SK-N-SH (cell line): Measurements from ENCODE around the gene MRPL18. TPM values are rescaled to one million over a fixed set of nuclear protein-coding genes. Genes with fewer than 3 reads are reported as not detected.

Experiments used
- CTCF ChIA-PET: fragments of 300-600, 350-600 bp; formaldehyde crosslinking; extraction: SDS; loops from one replicate; lab custom pipeline; 2021; lab: Yijun Ruan, JAX
- POLR2A ChIA-PET: fragments of 350-600 bp; sonication (Branson Sonifier 250); formaldehyde crosslinking; extraction: SDS; loops from one replicate; lab custom pipeline; 2020; ENCODE audit warnings: antibody characterized with exemption, inconsistent platforms; lab: Yijun Ruan, JAX
- DNase-seq: peaks from one replicate; pipeline ENCODE4 v3.0.0; 2012
- H2AFZ ChIP-seq: fragments of 200-600 bp; sonication (generic); 2 replicates; pipeline ENCODE4 v1.8.1; 2016; ENCODE audit warnings: antibody characterized with exemption, mild to moderate bottlenecking, low read depth
- H3F3A ChIP-seq: fragments of 200-600 bp; sonication (generic); replicated peaks from 2 replicates; pipeline ENCODE3; 2016; ENCODE audit warnings: antibody characterized with exemption, mild to moderate bottlenecking; ENCODE audit not compliant: insufficient read depth
- H3K27ac ChIP-seq, 2 experiments: fragments of 200-500 bp in 1 of 2; fragments of 200-600 bp in 1 of 2; sonication (Bioruptor generic) in 1 of 2; sonication (generic), shearing (Covaris generic) in 1 of 2; 2 replicates each; pipeline versions ENCODE4 v1.5.1 to v1.6.1; 2014 to 2016; ENCODE audit warnings: low read depth in 2 of 2, inconsistent platforms in 1 of 2, low read length in 1 of 2, mild to moderate bottlenecking in 1 of 2, mixed read lengths in 1 of 2
- H3K27me3 ChIP-seq: fragments of 200-600 bp; sonication (generic), shearing (Covaris generic); 2 replicates; pipeline ENCODE4 v1.6.1; 2016; ENCODE audit warnings: mixed run types; ENCODE audit not compliant: insufficient read depth
- H3K36me3 ChIP-seq, 2 experiments: fragments of 200-500 bp in 1 of 2; fragments of 200-600 bp in 1 of 2; sonication (Bioruptor generic) in 1 of 2; sonication (generic) in 1 of 2; replicated peaks in 1 of 2; 2 replicates each; pipeline versions ENCODE3 to v1.5.1; 2014 to 2016; ENCODE audit warnings: low read length in 1 of 2, mild to moderate bottlenecking in 1 of 2; ENCODE audit not compliant: insufficient read depth in 2 of 2, control insufficient read depth in 1 of 2
- H3K4me1 ChIP-seq, 2 experiments: fragments of 200-500 bp in 1 of 2; fragments of 200-600 bp in 1 of 2; sonication (Bioruptor generic) in 1 of 2; sonication (generic), shearing (Covaris generic) in 1 of 2; 2 replicates each; pipeline versions ENCODE4 v1.5.1 to v1.6.1; 2014 to 2016; ENCODE audit warnings: low read depth in 1 of 2, low read length in 1 of 2, mixed run types in 1 of 2; ENCODE audit not compliant: insufficient read depth in 2 of 2, control insufficient read depth in 1 of 2
- H3K4me2 ChIP-seq: fragments of 200-600 bp; sonication (generic), shearing (Covaris generic); 2 replicates; pipeline ENCODE4 v1.6.1; 2017; ENCODE audit warnings: mixed run types
- H3K4me3 ChIP-seq, 2 experiments: fragments of 200-500 bp in 1 of 2; fragments of 200-600 bp in 1 of 2; sonication (Bioruptor generic) in 1 of 2; sonication (generic), shearing (Covaris generic) in 1 of 2; 2 replicates each; pipeline versions ENCODE4 v1.5.1 to v1.8.1; 2014 to 2016; ENCODE audit warnings: low read depth in 2 of 2, inconsistent platforms in 1 of 2, low read length in 1 of 2, mild to moderate bottlenecking in 1 of 2, mixed read lengths in 1 of 2, moderate library complexity in 1 of 2
- H3K79me2 ChIP-seq: fragments of 200-600 bp; sonication (generic); 2 replicates; pipeline ENCODE4 v1.8.1; 2017; ENCODE audit warnings: mild to moderate bottlenecking; ENCODE audit not compliant: insufficient read depth
- H3K9ac ChIP-seq: fragments of 200-600 bp; sonication (generic); 2 replicates; pipeline ENCODE4 v1.6.1; 2017; ENCODE audit warnings: mixed run types
- H3K9me2 ChIP-seq: fragments of 200-600 bp; sonication (generic); 2 replicates; pipeline ENCODE4 v1.6.1; 2017; ENCODE audit warnings: mixed run types
- H3K9me3 ChIP-seq: fragments of 200-600 bp; sonication (generic); 2 replicates; pipeline ENCODE4 v1.6.1; 2017; ENCODE audit warnings: mixed run types, mild to moderate bottlenecking, moderate library complexity
- H4K20me1 ChIP-seq: fragments of 200-600 bp; sonication (generic); 2 replicates; pipeline ENCODE4 v1.6.1; 2017; ENCODE audit warnings: mild to moderate bottlenecking, mixed run types; ENCODE audit not compliant: insufficient read depth
- CHD2 ChIP-seq: fragments of 150-350 bp; IDR thresholded peaks from 2 replicates; pipeline ENCODE4 v1.6.1; 2018; ENCODE audit warnings: low read length; ENCODE audit not compliant: partially characterized antibody
- GABPA ChIP-seq: IDR thresholded peaks from 2 replicates; pipeline ENCODE4 v1.4.0; 2012; ENCODE audit warnings: low read depth, mild to moderate bottlenecking
- GATA2 ChIP-seq: sonication (generic); formaldehyde crosslinking; IDR thresholded peaks from 2 replicates; pipeline ENCODE4 v1.5.0; 2020; ENCODE audit warnings: mild to moderate bottlenecking, missing genetic modification reagents
- MEF2A ChIP-seq: IDR thresholded peaks from 2 replicates; pipeline ENCODE4 v1.4.0; 2012; ENCODE audit warnings: low read depth, borderline replicate concordance
- NRF1 ChIP-seq: IDR thresholded peaks from 2 replicates; pipeline ENCODE4 v1.6.1; 2012; ENCODE audit warnings: low read depth, mild to moderate bottlenecking, low read length
- RAD21 ChIP-seq: IDR thresholded peaks from 2 replicates; pipeline ENCODE4 v1.6.1; 2012; ENCODE audit warnings: mild to moderate bottlenecking, low read length
- RCOR1 ChIP-seq: fragments of 150-350 bp; IDR thresholded peaks from 2 replicates; pipeline ENCODE4 v1.6.1; 2017; ENCODE audit warnings: antibody characterized with exemption, low read length
- RFX5 ChIP-seq: IDR thresholded peaks from 2 replicates; pipeline ENCODE4 v1.6.1; 2012; ENCODE audit warnings: mild to moderate bottlenecking, improper control_type of control experiment, low read length
- RXRA ChIP-seq: IDR thresholded peaks from 2 replicates; pipeline ENCODE4 v1.4.0; 2012; ENCODE audit warnings: low read depth, mild to moderate bottlenecking, borderline replicate concordance
- SIN3A ChIP-seq: IDR thresholded peaks from 2 replicates; pipeline ENCODE4 v1.6.1; 2012; ENCODE audit warnings: low read depth, mild to moderate bottlenecking, low read length, moderate library complexity, borderline replicate concordance
- TEAD4 ChIP-seq: IDR thresholded peaks from 2 replicates; pipeline ENCODE4 v1.4.0; 2012; ENCODE audit warnings: mild to moderate bottlenecking, borderline replicate concordance; ENCODE audit not compliant: insufficient read depth
- YY1 ChIP-seq: IDR thresholded peaks from 2 replicates; pipeline ENCODE4 v1.4.0; 2012; ENCODE audit warnings: low read depth, mild to moderate bottlenecking
- WGBS: methylation state at CpG from one replicate; pipeline ENCODE4 v1.1.6; 2017; ENCODE audit warnings: low lambda C conversion rate; 5-methylcytosine and 5-hydroxymethylcytosine counted together
- polyA plus RNA-seq, 3 experiments: library from polyadenylated mRNA; depleted of rRNA; stranded (reverse); fragments of >200 nt; gene quantifications; 2 replicates each; pipeline ENCODE4 v1.2.3, GENCODE V29; 2012
- TF ChIP-seq, protein P1 (sequence below): fragments of 150-350 bp; IDR thresholded peaks from 2 replicates; pipeline ENCODE4 v1.6.1; 2017; ENCODE audit warnings: antibody characterized with exemption, low read length, low read depth, borderline replicate concordance
- TF ChIP-seq, protein P2 (sequence below): IDR thresholded peaks from 2 replicates; pipeline ENCODE4 v1.4.0; 2012; ENCODE audit warnings: low read depth
- TF ChIP-seq, protein P3 (sequence below): IDR thresholded peaks from 2 replicates; pipeline ENCODE4 v1.4.0; 2012; ENCODE audit warnings: low read depth, borderline replicate concordance
- TF ChIP-seq, protein P4 (sequence below): IDR thresholded peaks from 2 replicates; pipeline ENCODE4; 2012
- TF ChIP-seq, protein P5 (sequence below): IDR thresholded peaks from 2 replicates; pipeline ENCODE4 v1.6.1; 2012; ENCODE audit warnings: mild to moderate bottlenecking, low read depth, low read length, moderate library complexity

Gene MRPL18
- polyA plus RNA-seq, 1 of the 3 experiments (the other 2 are of a cell fraction): 84.4 TPM

DNA sequence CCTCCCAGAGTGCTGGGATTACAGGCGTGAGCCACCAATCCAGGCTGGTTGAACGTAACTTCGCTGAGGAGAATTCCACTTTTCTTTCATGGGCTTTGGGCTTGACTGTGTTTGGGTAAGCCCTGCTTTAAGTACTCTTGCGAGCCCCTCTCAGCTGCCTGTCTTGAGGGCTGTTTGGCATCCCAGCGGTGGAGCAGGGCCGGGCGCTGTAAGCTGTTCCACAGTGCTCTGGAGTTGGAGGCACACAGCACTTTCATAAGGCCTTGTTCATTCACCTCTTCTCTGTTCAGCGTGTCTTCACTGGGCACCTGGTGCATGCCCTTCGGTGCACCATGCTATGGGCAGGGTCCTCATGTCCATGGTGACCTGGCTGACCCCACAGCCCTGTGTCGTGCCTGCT is 31.5 kb downstream of the MRPL18 start:
- Histone ChIP-seq H3K36me3 (no peaks in the 10 kb centered on the region), H3K4me1 (no peaks in the 10 kb centered on the region), H3K4me3 (no peak overlapping the region), H3K9me3 (no peaks in the 10 kb centered on the region), H4K20me1 (no peaks in the 10 kb centered on the region), H3K27ac (no peak overlapping the region), H3K79me2 (no peaks in the 10 kb centered on the region), H3K9ac (no peak overlapping the region), H3F3A (no peaks in the 10 kb centered on the region), H3K4me2 (no peak overlapping the region), H3K9me2 (no peaks in the 10 kb centered on the region), H2AFZ (no peak overlapping the region), H3K27me3 (no peaks in the 10 kb centered on the region; the same call in 1 of the 2 replicates)
- ChIA-PET CTCF (interaction anchor here (1.0 to 1.1 kb wide), 2 partner anchors 9 to 358 kb away, joined by 3 to 4 read pairs; no protein-coding TSS in a partner anchor), POLR2A (no interaction called here)
- TF ChIP-seq MEF2A (no peak), RFX5 (no peak), SIN3A (no peak), GATA2 (no peak), RXRA (no peak), YY1 (no peak), GABPA (no peak), RAD21 (no peak), TEAD4 (no peak)
- TF ChIP-seq, protein P1, sequence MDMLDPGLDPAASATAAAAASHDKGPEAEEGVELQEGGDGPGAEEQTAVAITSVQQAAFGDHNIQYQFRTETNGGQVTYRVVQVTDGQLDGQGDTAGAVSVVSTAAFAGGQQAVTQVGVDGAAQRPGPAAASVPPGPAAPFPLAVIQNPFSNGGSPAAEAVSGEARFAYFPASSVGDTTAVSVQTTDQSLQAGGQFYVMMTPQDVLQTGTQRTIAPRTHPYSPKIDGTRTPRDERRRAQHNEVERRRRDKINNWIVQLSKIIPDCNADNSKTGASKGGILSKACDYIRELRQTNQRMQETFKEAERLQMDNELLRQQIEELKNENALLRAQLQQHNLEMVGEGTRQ: no peak
- TF ChIP-seq, protein P2, sequence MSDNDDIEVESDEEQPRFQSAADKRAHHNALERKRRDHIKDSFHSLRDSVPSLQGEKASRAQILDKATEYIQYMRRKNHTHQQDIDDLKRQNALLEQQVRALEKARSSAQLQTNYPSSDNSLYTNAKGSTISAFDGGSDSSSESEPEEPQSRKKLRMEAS: no peak
- 80% methylated on average over 8 of the region's 10 CpGs for WGBS
- no peak for DNase-seq

DNA sequence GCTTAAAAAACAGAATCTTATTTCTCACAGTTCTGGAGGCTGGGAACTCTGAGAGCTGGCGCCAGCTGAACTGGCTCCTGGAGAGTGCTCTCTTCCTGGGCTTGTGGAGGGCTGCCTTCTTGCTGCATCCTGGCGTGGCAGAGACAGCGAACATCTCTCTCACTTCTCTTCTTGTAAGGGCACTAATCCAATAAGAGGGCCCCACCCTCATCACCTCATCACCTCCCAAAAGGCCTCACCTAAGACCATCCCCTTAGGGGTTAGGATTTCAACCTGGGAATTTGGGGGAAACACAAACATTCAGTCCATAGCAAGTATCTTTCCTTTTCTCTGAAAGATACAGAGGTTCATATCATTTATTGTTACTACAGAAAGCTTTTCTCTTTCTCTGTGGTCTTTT is 33.7 kb downstream of the MRPL18 start:
- Histone ChIP-seq H3K4me3 (no peak overlapping the region), H3K9ac (no peak overlapping the region), H3K4me1 (no peaks in the 10 kb centered on the region), H3K27ac (no peak overlapping the region), H2AFZ (no peak overlapping the region), H3K36me3 (no peaks in the 10 kb centered on the region), H4K20me1 (no peaks in the 10 kb centered on the region), H3K9me2 (no peaks in the 10 kb centered on the region), H3K79me2 (no peaks in the 10 kb centered on the region), H3K27me3 (no peaks in the 10 kb centered on the region; the same call in 1 of the 2 replicates), H3F3A (no peaks in the 10 kb centered on the region), H3K4me2 (no peak overlapping the region), H3K9me3 (no peaks in the 10 kb centered on the region)
- CTCF ChIA-PET: no interaction called here
- POLR2A ChIA-PET: no interaction called here
- TF ChIP-seq, protein P3, sequence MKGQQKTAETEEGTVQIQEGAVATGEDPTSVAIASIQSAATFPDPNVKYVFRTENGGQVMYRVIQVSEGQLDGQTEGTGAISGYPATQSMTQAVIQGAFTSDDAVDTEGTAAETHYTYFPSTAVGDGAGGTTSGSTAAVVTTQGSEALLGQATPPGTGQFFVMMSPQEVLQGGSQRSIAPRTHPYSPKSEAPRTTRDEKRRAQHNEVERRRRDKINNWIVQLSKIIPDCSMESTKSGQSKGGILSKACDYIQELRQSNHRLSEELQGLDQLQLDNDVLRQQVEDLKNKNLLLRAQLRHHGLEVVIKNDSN: no peak
- TF ChIP-seq NRF1 (no peak), CHD2 (no peak), RCOR1 (no peak), RFX5 (no peak), GABPA (no peak), RAD21 (no peak), SIN3A (no peak)
- TF ChIP-seq, protein P4, sequence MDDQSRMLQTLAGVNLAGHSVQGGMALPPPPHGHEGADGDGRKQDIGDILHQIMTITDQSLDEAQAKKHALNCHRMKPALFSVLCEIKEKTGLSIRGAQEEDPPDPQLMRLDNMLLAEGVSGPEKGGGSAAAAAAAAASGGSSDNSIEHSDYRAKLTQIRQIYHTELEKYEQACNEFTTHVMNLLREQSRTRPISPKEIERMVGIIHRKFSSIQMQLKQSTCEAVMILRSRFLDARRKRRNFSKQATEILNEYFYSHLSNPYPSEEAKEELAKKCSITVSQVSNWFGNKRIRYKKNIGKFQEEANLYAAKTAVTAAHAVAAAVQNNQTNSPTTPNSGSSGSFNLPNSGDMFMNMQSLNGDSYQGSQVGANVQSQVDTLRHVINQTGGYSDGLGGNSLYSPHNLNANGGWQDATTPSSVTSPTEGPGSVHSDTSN: no peak
- TF ChIP-seq, protein P2: no peak
- TF ChIP-seq, protein P5, sequence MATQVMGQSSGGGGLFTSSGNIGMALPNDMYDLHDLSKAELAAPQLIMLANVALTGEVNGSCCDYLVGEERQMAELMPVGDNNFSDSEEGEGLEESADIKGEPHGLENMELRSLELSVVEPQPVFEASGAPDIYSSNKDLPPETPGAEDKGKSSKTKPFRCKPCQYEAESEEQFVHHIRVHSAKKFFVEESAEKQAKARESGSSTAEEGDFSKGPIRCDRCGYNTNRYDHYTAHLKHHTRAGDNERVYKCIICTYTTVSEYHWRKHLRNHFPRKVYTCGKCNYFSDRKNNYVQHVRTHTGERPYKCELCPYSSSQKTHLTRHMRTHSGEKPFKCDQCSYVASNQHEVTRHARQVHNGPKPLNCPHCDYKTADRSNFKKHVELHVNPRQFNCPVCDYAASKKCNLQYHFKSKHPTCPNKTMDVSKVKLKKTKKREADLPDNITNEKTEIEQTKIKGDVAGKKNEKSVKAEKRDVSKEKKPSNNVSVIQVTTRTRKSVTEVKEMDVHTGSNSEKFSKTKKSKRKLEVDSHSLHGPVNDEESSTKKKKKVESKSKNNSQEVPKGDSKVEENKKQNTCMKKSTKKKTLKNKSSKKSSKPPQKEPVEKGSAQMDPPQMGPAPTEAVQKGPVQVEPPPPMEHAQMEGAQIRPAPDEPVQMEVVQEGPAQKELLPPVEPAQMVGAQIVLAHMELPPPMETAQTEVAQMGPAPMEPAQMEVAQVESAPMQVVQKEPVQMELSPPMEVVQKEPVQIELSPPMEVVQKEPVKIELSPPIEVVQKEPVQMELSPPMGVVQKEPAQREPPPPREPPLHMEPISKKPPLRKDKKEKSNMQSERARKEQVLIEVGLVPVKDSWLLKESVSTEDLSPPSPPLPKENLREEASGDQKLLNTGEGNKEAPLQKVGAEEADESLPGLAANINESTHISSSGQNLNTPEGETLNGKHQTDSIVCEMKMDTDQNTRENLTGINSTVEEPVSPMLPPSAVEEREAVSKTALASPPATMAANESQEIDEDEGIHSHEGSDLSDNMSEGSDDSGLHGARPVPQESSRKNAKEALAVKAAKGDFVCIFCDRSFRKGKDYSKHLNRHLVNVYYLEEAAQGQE: no peak
- DNase-seq: no peak
- WGBS: 73% methylated on average over 3 of the region's 3 CpGs
